OCI-M1 (cell line): ENCODE data around the gene FHIP2A.
"Not testable (repeated sequence)": the region's sequence is repeated elsewhere in the genome, so short reads cannot be mapped to it uniquely, and the experiment has no call there.

Source experiments
- DNase-seq: peaks from one replicate; lab custom pipeline; 2025; lab: John Stamatoyannopoulos, UW

FHIP2A gene, protein sequence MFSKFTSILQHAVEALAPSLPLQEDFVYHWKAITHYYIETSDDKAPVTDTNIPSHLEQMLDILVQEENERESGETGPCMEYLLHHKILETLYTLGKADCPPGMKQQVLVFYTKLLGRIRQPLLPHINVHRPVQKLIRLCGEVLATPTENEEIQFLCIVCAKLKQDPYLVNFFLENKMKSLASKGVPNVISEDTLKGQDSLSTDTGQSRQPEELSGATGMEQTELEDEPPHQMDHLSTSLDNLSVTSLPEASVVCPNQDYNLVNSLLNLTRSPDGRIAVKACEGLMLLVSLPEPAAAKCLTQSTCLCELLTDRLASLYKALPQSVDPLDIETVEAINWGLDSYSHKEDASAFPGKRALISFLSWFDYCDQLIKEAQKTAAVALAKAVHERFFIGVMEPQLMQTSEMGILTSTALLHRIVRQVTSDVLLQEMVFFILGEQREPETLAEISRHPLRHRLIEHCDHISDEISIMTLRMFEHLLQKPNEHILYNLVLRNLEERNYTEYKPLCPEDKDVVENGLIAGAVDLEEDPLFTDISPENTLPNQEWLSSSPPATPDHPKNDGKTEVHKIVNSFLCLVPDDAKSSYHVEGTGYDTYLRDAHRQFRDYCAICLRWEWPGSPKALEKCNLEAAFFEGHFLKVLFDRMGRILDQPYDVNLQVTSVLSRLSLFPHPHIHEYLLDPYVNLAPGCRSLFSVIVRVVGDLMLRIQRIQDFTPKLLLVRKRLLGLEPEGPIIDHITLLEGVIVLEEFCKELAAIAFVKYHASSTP

DNA sequence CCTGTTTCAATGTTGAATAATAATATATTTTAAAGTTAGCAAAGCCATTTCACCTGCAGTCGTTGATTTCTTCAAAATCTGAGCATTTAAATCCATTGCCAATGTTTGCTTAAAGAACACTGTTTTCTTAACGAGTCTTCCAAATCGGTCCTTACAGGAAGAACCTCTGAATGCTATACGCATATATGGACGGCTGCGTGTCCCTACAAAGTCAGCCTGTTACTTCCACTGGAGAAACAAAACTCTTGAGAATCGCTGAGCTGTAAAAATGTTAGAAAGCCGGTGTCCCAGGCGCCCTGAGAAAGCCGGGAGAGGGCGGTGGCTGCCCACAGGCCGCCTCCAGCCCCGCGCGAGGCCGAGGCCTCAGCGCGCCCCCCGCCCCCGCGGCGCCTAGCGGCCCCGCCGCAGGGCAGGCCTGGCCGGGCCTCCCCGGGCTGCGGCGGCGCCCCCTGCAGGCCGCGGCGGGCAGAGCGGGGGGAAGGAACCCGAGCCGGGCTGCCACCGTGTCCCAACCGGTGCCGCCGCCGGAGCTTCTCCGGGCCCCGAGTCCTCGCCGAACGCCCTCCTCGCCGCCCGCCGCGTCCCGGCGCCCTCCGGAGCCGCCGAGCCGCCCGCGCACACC lies at the start of gene FHIP2A:
Gene FHIP2A (plus strand): TSS at position 488 of the 622 bp plus-strand sequence. CDS start 299 bp downstream, outside the sequence.
- DNase-seq, result peak; percentile 93

DNA sequence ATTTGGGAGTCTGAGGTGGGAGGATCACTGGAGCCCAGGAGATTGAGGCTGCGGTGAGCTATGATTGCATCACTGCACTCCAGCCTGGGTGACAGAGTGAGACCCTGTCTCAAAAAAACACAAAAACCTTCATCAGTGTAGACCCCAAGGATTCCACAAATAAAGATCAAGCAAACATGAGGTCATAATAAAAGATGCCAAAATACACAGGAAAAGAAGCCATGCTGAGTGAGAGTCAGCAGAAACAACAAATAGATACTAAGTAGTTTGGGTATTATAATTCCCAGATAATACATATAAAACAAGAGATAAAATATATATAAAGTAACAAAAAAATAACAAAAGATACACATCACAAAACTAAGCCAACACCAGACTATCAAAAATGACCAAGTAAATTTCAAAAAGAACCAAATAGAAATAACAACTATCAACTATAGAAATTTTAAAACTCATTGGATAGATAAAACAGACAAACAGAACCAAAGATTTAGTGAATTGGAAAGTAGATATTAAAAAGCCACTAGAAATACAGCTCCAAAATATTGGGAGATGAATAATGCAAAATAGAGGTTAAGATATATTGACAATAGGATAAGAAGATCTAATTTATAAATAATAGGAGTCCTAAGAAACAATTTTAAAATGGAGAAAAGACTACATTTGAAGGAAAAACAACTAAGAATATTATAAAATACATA lies 48.9 kb upstream of the FHIP2A start:
- DNase-seq, result no peak

DNA sequence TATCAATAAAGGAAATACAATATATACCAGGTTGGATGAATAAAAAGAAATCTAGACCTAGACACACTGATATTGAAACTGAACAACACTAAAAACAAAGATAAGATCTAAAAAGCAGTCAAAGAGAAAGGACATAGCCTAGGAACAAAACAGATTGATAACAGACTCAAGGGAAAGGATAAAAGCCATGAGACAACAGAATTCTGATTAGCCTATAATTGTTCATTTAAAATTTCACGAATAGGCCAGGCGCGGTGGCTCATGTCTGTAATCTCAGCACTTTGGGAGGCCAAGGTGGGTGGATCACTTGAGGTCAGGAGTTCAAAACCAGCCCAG lies 48.4 kb upstream of the FHIP2A start:
- DNase-seq, result no peak

DNA sequence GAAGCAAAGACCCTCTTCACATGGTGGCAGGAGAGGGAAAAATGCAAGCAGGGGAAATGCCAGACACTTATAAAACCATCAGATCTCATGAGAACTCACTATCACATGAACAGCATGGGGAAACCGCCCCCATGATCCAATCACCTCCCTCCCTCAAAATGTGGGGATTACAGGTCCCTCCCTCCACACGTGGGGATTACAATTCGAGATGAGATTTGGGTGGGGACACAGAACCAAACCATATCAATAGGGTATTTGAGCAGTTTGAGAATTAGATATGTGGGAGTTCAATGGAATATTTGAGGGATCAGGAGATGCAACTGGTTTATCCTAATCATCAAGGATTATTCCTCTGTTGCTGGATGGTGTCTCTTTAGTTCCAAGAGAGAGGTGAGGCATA lies 46.5 kb upstream of the FHIP2A start:
- DNase-seq, result not testable (repeated sequence)

DNA sequence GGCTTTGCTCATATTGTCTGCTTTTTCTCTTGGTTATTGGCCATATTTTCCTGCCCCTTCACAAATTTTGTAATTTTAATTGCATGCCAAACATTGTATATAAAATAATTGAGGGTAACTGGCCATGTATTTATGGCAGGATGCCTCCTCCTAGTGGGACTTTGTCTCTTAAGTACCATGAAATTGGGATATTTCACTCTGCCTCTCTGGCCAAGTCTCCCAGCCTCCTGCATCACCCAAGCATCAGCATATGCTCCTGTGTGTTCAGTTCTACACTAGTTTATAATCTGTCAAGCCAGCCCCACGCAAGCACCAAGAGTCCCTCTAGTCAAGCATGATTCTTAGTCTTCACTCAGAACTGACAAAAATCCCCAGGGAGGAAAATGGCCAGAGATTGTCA lies 44.2 kb upstream of the FHIP2A start:
- no peak for DNase-seq

DNA sequence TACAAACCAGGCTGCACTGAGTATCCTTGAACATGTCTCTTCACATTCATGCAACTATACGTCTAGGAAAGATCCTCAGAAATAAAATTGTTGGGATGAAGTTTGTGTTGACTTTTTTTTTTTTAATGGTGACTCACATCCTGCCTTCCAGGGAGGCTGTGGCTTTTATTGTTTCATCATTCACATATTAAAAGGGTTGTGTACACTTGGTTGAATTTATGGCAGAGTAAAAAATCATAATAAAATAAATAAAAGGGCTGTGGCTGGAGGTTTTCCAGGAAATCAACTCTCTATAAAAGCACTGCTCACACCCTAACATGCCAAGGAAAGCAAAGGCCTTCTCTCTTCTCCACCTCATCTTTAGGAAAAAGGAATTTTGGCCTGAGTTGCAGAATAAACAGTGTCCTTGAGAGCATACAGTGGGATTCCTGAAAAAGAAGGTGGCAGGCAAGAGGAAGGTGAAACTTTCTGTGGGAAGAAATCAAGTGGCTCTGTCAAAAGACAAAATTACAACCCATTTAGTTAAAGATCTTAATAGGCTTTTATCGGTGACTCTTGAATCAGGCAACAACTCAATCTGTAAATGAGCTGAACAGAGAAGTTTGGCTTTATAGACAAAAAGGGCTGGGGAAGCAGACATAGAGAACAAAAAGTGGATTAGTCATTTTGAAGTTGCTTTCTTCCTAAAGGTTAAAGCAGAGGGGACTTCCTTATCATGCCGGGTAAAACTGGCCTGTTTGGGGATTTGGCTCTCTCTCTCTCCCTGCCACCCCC lies 41.6 kb upstream of the FHIP2A start:
- peak; percentile 13 for DNase-seq

GRCh38 chr10:114780577-114781184 lies 40.9 kb upstream of the FHIP2A start:
- DNase-seq, result no peak

DNA sequence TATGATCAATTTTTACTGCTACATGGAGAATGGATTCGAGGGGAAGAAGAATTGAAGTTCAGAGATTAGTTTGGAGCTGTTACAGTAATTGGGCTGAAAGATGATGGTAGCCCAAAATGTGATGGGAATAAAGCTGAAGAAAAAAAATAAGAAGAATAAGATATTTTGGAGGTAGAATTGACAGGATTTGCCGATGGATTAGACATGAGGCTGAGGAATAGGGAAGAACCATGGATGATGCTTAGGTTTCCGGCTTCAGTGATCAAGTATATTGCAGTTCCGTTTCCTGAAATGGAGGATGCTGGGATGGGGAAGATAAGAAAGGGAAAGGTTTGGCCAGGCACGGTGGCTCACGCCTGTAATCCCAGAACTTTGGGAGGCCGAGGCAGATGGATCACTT lies 38.9 kb upstream of the FHIP2A start:
- DNase-seq, result no peak

GRCh38 chr10:114783686-114784085 lies 37.9 kb upstream of the FHIP2A start:
- no peak for DNase-seq

GRCh38 chr10:114786492-114786891 lies 35.1 kb upstream of the FHIP2A start:
- DNase-seq, result peak; percentile 51

DNA sequence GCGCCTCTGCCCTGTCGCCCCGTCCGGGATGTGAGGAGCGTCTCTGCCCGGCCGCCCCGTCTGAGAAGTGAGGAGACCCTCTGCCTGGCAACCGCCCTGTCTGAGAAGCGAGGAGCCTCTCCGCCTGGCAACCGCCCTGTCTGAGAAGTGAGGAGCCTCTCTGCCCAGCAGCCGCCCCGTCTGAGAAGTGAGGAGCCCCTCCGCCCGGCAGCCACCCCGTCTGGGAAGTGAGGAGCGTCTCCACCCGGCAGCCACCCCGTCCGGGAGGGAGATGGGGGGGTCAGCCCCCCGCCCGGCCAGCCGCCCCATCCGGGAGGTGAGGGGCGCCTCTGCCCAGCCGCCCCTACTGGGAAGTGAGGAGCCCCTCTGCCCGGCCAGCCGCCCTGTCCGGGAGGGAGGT lies 34.4 kb upstream of the FHIP2A start:
- DNase-seq, result not testable (repeated sequence)

GRCh38 chr10:114791768-114792167 lies 29.8 kb upstream of the FHIP2A start:
- DNase-seq, result no peak

GRCh38 chr10:114795039-114795438 lies 26.5 kb upstream of the FHIP2A start:
- DNase-seq, result no peak

DNA sequence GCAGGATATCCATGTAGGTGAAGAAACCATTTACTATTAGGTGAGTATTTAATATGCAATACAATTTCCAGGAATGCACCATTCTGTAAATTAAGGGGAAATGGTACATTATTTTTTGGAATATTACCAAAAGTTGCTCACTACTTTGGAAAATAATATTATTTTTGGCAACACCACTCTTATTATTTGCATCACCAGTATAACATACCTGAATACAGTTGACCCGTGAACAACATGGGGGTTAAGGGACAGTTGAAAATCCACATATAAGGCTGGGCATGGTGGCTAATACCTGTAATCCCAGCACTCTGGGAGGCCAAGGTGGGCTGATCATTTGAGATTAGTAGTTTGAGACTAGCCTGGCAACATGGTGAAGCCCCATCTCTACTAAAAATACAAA lies 21.2 kb upstream of the FHIP2A start:
- DNase-seq, result no peak

GRCh38 chr10:114801411-114801813 lies 20.2 kb upstream of the FHIP2A start:
- no peak for DNase-seq

GRCh38 chr10:114802177-114802576 lies 19.4 kb upstream of the FHIP2A start:
- no peak for DNase-seq

DNA sequence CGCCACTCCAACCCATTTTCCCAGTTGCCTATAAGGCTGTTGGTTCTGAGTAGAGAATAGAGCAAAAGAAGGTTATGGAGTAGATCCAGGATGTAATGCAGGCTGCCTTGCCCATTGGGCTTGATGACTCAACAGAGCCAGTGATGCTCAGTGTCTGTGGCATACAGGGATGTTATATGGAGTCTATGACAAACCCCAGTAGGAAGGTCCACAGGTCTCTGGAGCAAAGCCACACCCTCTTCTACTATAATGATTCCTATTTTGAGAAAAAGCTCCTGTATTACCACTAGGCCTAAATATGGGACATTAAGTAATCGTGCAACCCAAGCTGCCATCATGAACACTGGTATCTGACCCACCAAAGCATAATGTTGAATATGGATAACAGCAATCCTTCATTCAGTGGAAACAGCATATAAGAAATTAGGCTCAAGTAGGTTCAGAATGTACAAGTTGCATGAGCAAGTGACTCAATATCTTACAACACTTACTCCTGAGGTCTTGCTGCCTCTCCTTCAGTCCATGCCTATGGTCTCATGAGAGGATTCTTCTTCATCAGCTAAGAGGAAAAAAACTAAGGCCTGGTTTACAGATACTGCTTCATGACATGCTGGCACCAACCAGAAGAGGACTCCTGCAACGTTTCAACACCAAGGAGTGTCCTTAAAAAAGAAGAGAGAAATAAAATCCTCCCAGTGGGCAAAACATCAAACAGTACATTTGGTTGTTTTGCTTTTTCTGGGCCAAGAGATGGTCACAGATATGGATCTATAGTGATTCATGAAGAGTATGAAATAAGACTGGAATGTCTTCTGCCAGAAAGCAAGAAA lies 14.8 kb upstream of the FHIP2A start:
- DNase-seq, result no peak

GRCh38 chr10:114808982-114809381 lies 12.6 kb upstream of the FHIP2A start:
- no peak for DNase-seq

- DNase-seq, result no peak
Measured at GRCh38 chr10:114810926-114811325, 10.7 kb upstream of the FHIP2A start.

GRCh38 chr10:114811862-114812261 lies 9.7 kb upstream of the FHIP2A start:
- peak; percentile 15 for DNase-seq
